A549 (cell line): ENCODE results near the gene PPP1R14B. TPM values are rescaled to one million over a fixed set of nuclear protein-coding genes. Genes with fewer than 3 reads are reported as not detected.

Experiments used
- ATAC-seq, 2 experiments: fragments of 200-7000 bp in 1 of 2; fragments of >200 bp in 1 of 2; cut with Nextera tagmentation in 1 of 2; cut with Tn5 transposase in 1 of 2; 3 replicates each; pipeline versions ENCODE4 v1.8.0 to v1.9.1; 2018 to 2020; ENCODE audit warnings: mild to moderate bottlenecking in 1 of 2, moderate library complexity in 1 of 2
- CTCF ChIA-PET: fragments of 300-600 bp; sonication (Branson Sonifier 250); formaldehyde crosslinking; extraction: SDS; loops from one replicate; lab custom pipeline; 2021; ENCODE audit warnings: antibody characterized with exemption, inconsistent platforms; lab: Yijun Ruan, JAX
- POLR2A ChIA-PET: fragments of 350-600 bp; formaldehyde crosslinking; extraction: SDS; loops from one replicate; lab custom pipeline; 2021; ENCODE audit warnings: antibody characterized with exemption, inconsistent platforms; lab: Yijun Ruan, JAX
- DNase-seq, 2 experiments: peaks; one replicate each; pipeline versions ENCODE4 v3.0.0 to v3.0.0-alpha.2; 2011 to 2016; ENCODE audit warnings: low read depth in 1 of 2, low spot score in 1 of 2
- FAIRE-seq: peaks from 2 replicates; lab custom pipeline; 2011; peaks lifted over from hg19 to GRCh38; lab: Jason Lieb, UNC
- H3K27ac ChIP-seq, 2 experiments: fragments of >200 bp; sonication (Bioruptor Twin); formaldehyde crosslinking; 3 replicates each; pipeline ENCODE4 v1.5.1; 2016 to 2017
- H3K4me1 ChIP-seq: fragments of >200 bp; sonication (Bioruptor Twin); formaldehyde crosslinking; 3 replicates; pipeline ENCODE4 v1.6.1; 2016
- H3K4me2 ChIP-seq: fragments of >200 bp; sonication (Bioruptor Twin); formaldehyde crosslinking; 3 replicates; pipeline ENCODE4 v1.6.1; 2016
- H3K4me3 ChIP-seq: fragments of >200 bp; sonication (Bioruptor Twin); formaldehyde crosslinking; 3 replicates; pipeline ENCODE4 v1.5.1; 2016
- H3K9me3 ChIP-seq: fragments of >200 bp; sonication (Bioruptor Twin); formaldehyde crosslinking; 3 replicates; pipeline ENCODE4 v1.6.1; 2016
- BHLHE40 ChIP-seq: IDR thresholded peaks from 2 replicates; pipeline ENCODE4 v1.6.1; 2012; ENCODE audit warnings: low read depth, low read length, inconsistent platforms
- CHD2 ChIP-seq: fragments of 150-350 bp; IDR thresholded peaks from 2 replicates; pipeline ENCODE4 v1.6.1; 2014; ENCODE audit warnings: low read length; ENCODE audit not compliant: partially characterized antibody
- CTCF ChIP-seq: fragments of >200 bp; sonication (Bioruptor Twin); formaldehyde crosslinking; IDR thresholded peaks from 3 replicates; pipeline ENCODE4 v1.5.1; 2016
- FOSL2 ChIP-seq, 2 experiments: fragments of 450-650 bp in 1 of 2; fragments of >200 bp in 1 of 2; sonication (Bioruptor Twin) in 1 of 2; formaldehyde crosslinking; IDR thresholded peaks; 2 replicates each; pipeline versions ENCODE4 v1.5.0 to v1.6.1; 2016 to 2020; ENCODE audit warnings: mild to moderate bottlenecking in 1 of 2, moderate library complexity in 1 of 2
- GATA3 ChIP-seq: IDR thresholded peaks from 2 replicates; pipeline ENCODE4 v1.6.1; 2012; ENCODE audit warnings: borderline replicate concordance
- HEYL ChIP-seq: fragments of 250-450 bp; sonication (Bioruptor Pico); IDR thresholded peaks from 2 replicates; pipeline ENCODE4 v1.8.0; 2021; ENCODE audit warnings: mild to moderate bottlenecking, moderate library complexity
- HOXA7 ChIP-seq: fragments of 250-450 bp; sonication (Bioruptor Pico); IDR thresholded peaks from 2 replicates; pipeline ENCODE4 v1.5.0; 2020; ENCODE audit warnings: mild to moderate bottlenecking, moderate library complexity
- JUN ChIP-seq, 2 experiments: fragments of >200 bp; sonication (Bioruptor Twin); formaldehyde crosslinking; IDR thresholded peaks; 2 replicates in 1 of 2; 3 replicates in 1 of 2; pipeline ENCODE4 v1.6.1; 2016 to 2017
- MAFK ChIP-seq: fragments of 450-650 bp; IDR thresholded peaks from 2 replicates; pipeline ENCODE4 v1.6.1; 2014; ENCODE audit not compliant: partially characterized antibody
- MAZ ChIP-seq: fragments of 150-350 bp; IDR thresholded peaks from 2 replicates; pipeline ENCODE4 v1.6.1; 2014; ENCODE audit warnings: antibody characterized with exemption, low read depth, low read length, borderline replicate concordance
- PHF8 ChIP-seq: fragments of 200-600 bp; sonication (generic); IDR thresholded peaks from 2 replicates; pipeline ENCODE4 v1.6.1; 2016; ENCODE audit warnings: low read depth, mild to moderate bottlenecking, antibody characterized with exemption, moderate library complexity, borderline replicate concordance
- RAD21 ChIP-seq, 2 experiments: fragments of >200 bp in 1 of 2; sonication (Bioruptor Twin) in 1 of 2; formaldehyde crosslinking in 1 of 2; IDR thresholded peaks in 1 of 2; conservative IDR thresholded peaks in 1 of 2; 2 replicates in 1 of 2; 3 replicates in 1 of 2; pipeline ENCODE4 v1.6.1; 2012 to 2018; ENCODE audit warnings: inconsistent platforms in 1 of 2
- RCOR1 ChIP-seq: fragments of 150-350 bp; IDR thresholded peaks from 2 replicates; pipeline ENCODE4 v1.6.1; 2014; ENCODE audit warnings: antibody characterized with exemption, low read length, low read depth
- SREBF2 ChIP-seq: fragments of 450-650 bp; IDR thresholded peaks from 2 replicates; pipeline ENCODE4 v1.6.1; 2014; ENCODE audit warnings: mild to moderate bottlenecking, moderate library complexity
- TFCP2L1 ChIP-seq: fragments of 250-450 bp; sonication (Bioruptor Pico); IDR thresholded peaks from 2 replicates; pipeline ENCODE4 v1.5.0; 2021; ENCODE audit warnings: mild to moderate bottlenecking
- ZSCAN20 ChIP-seq: fragments of 250-450 bp; sonication (Bioruptor Pico); IDR thresholded peaks from 2 replicates; pipeline ENCODE4 v1.8.0; 2022; ENCODE audit warnings: mild to moderate bottlenecking, moderate library complexity
- WGBS: methylation state at CpG from one replicate; pipeline ENCODE4 v1.1.6; 2017; ENCODE audit errors: missing lambda C conversion rate; 5-methylcytosine and 5-hydroxymethylcytosine counted together
- polyA plus RNA-seq, 4 experiments: library from polyadenylated mRNA; depleted of rRNA in 3 of 4; stranded (reverse); fragments of >200 nt; fragmentation: RNase III in 1 of 4; extraction: RNeasy Plus Mini Kit Qiagen cat#74134 plus additional on column Dnase treatment in 1 of 4; gene quantifications; 2 replicates in 3 of 4; 3 replicates in 1 of 4; pipeline ENCODE4 v1.2.3, GENCODE V29; 2011 to 2017
- TF ChIP-seq, protein P1 (sequence below): fragments of >200 bp; sonication (Bioruptor Twin); formaldehyde crosslinking; IDR thresholded peaks from 3 replicates; pipeline ENCODE4 v1.6.1; 2016
- TF ChIP-seq, protein P2 (sequence below): fragments of 250-450 bp; sonication (Bioruptor Pico); IDR thresholded peaks from 2 replicates; pipeline ENCODE4 v1.5.0; 2020; ENCODE audit warnings: low read depth, mild to moderate bottlenecking, moderate library complexity
- TF ChIP-seq, protein P3 (sequence below): IDR thresholded peaks from 2 replicates; pipeline ENCODE4 v1.6.1; 2012; ENCODE audit warnings: low read depth, borderline replicate concordance
- TF ChIP-seq, protein P4 (sequence below): fragments of 250-450 bp; sonication (Bioruptor Pico); IDR thresholded peaks from 2 replicates; pipeline ENCODE4 v1.5.0; 2021; ENCODE audit warnings: mild to moderate bottlenecking, moderate library complexity, borderline replicate concordance

Gene PPP1R14B
- polyA plus RNA-seq, 2 of the 4 experiments (the other 2 are of a cell fraction), result 152 to 154 TPM

DNA sequence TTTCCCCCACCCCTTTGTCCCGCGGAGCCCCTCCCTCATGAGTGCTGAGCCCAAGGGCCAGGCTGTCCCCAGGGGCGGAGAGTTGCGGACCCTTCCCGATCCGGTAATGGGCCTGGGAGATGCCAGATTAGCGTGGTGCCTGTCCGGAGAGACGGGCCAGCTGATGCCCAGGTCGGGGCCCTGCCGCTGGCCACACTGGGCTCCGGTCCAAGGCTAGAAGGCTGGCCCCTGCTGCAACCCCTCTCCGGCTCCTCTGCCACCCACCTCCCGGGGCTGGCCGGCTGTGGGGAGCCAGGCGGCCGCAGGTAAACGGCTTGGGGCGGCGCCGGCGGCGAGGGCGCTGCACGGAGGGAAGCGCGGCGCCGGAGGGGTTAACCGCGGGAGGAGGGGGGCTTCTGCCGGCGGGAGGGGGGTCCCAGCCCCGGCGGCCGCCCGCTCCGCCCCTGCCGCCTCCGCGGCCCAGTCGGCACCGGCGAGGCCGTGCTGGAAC is 44.6 kb upstream of the PPP1R14B start, which contains the start of gene KCNK4 (continued):
- TF ChIP-seq, protein P1, sequence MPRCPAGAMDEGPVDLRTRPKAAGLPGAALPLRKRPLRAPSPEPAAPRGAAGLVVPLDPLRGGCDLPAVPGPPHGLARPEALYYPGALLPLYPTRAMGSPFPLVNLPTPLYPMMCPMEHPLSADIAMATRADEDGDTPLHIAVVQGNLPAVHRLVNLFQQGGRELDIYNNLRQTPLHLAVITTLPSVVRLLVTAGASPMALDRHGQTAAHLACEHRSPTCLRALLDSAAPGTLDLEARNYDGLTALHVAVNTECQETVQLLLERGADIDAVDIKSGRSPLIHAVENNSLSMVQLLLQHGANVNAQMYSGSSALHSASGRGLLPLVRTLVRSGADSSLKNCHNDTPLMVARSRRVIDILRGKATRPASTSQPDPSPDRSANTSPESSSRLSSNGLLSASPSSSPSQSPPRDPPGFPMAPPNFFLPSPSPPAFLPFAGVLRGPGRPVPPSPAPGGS, result no peak
- TF ChIP-seq, protein P2, sequence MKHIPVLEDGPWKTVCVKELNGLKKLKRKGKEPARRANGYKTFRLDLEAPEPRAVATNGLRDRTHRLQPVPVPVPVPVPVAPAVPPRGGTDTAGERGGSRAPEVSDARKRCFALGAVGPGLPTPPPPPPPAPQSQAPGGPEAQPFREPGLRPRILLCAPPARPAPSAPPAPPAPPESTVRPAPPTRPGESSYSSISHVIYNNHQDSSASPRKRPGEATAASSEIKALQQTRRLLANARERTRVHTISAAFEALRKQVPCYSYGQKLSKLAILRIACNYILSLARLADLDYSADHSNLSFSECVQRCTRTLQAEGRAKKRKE (CRISPR knock-in tag), result no peak
- TF ChIP-seq MAFK (no peak), BHLHE40 (no peak)

DNA sequence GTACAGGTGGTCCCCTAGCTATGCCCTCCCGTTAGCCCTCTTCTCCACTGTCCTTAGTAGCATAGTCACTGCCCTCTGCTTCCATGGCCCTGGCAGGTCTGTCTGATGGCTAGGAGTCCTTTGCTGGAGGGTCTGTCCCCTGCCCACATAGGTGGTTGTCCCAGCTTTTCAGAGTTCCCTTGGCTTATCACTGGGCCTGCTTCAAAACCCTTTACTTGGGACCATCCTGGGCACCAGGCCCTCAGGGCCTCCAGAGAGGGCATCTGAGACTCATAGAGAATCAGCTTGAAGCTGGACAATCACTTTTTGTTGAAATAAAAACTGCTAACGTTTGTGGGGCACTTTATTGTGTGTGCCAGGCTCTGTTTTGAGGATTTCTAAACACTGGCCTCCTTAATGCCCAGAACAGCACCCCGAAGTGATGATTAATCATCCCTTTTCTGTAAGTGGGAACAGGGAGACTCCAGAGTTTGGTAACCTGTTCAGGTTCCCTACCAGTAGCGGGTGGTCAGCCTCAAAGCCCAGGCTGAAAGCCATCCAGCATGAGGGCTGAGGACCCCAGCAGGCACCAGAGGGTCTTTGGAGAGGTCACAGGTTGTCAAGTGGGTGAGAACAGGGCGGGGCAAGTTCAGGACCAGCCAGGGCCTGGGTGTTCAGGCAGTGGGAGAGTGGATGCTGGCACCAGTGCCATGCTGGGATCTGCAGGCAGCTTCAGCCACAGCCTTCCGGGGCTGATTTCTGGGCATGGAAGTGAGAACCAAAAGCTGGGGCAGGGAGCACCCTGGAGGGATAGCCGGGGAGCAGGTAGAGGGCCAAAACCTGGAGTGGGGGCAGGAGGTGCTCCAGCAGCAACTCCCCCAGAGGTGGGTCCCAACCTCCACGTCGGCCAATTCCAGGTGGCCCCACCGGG is 43.9 kb upstream of the PPP1R14B start:
- TF ChIP-seq FOSL2 (IDR thresholded peaks at IDR 0.05) (no peak), FOSL2 (CRISPR knock-in tag; IDR thresholded peaks at IDR 0.05) (no peak), HOXA7 (no peak), RAD21 (conservative IDR thresholded peaks at IDR 0.05 in 1 of 2, IDR thresholded peaks at IDR 0.05 in 1 of 2) (no peak), CHD2 (no peak), JUN (IDR thresholded peaks at IDR 0.05) (no peak), PHF8 (no peak), MAZ (no peak), SREBF2 (no peak), TFCP2L1 (no peak), RCOR1 (no peak), ZSCAN20 (no peak), HEYL (CRISPR knock-in tag) (no peak)
- TF ChIP-seq, protein P2 (CRISPR knock-in tag), result no peak
- TF ChIP-seq, protein P3, sequence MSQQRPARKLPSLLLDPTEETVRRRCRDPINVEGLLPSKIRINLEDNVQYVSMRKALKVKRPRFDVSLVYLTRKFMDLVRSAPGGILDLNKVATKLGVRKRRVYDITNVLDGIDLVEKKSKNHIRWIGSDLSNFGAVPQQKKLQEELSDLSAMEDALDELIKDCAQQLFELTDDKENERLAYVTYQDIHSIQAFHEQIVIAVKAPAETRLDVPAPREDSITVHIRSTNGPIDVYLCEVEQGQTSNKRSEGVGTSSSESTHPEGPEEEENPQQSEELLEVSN, result no peak
- FAIRE-seq, result no peak
- 74% methylated on average over 9 of the region's 10 CpGs for WGBS
- H3K4me2 ChIP-seq, result no peak overlapping the region
- no peaks in the 10 kb centered on the region for H3K9me3 ChIP-seq
- no peak for DNase-seq
- POLR2A ChIA-PET, result no interaction called here
- CTCF ChIA-PET, result interaction anchor here (0.7 to 20.5 kb wide), 8 partner anchors 11 to 65 kb away, joined by 3 to 448 read pairs (median 6); partner anchors contain the start of genes CATSPERZ, ESRRA and PLCB3
- no peak for ATAC-seq
- H3K4me3 ChIP-seq, result no peak overlapping the region
- H3K27ac ChIP-seq, result no peak overlapping the region
- peaks cover 9% of the 10 kb centered on the region; the same call in 1 of the 3 replicates for H3K4me1 ChIP-seq

DNA sequence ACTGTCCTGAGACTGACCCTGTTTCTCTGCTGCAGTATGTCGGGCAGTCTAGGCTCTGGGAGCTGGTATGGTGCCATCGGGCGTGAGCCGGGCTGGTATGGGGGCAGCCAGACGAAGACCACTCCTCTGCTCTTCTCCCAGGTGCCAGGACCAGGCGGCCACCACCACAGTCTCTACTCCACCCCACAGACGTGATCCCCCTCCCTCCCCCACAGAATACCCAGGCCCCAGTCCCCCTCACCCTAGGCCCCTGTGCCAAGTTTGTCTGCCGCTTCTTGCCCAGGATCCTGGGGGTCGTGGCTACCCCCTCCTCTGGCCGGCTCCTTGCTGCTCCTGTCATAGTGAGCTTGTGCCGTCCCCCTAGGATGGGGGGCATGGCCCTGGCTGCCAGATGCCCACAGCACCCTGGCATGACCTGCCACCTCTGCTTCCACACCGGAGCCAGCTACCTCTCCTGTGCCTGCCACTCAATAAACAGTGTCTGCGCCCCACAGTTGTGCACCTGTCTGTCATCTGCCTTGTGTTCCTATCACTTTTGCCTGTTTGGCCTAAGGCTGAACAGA is 42.3 kb upstream of the PPP1R14B start:
- CTCF ChIA-PET, result interaction anchor here (0.5 to 20.5 kb wide), 9 partner anchors 9 to 438 kb away, joined by 3 to 448 read pairs (median 5); partner anchors contain the start of genes CATSPERZ, ESRRA and PLCB3
- FAIRE-seq (no peak), DNase-seq (no peak)
- no peak for TF ChIP-seq CTCF
- no peak for TF ChIP-seq CHD2
- TF ChIP-seq, protein P4, sequence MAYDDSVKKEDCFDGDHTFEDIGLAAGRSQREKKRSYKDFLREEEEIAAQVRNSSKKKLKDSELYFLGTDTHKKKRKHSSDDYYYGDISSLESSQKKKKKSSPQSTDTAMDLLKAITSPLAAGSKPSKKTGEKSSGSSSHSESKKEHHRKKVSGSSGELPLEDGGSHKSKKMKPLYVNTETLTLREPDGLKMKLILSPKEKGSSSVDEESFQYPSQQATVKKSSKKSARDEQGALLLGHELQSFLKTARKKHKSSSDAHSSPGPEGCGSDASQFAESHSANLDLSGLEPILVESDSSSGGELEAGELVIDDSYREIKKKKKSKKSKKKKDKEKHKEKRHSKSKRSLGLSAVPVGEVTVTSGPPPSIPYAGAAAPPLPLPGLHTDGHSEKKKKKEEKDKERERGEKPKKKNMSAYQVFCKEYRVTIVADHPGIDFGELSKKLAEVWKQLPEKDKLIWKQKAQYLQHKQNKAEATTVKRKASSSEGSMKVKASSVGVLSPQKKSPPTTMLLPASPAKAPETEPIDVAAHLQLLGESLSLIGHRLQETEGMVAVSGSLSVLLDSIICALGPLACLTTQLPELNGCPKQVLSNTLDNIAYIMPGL (CRISPR knock-in tag), result no peak
- no peak for TF ChIP-seq GATA3
- TF ChIP-seq PHF8, result no peak

More for the DNA sequence above, 42.3 kb upstream of the PPP1R14B start:
- WGBS, result 91% methylated on average over 9 of the region's 13 CpGs
- no peak overlapping the region for H3K4me2 ChIP-seq
- H3K4me3 ChIP-seq, result no peak overlapping the region
- H3K27ac ChIP-seq, result no peak overlapping the region
- POLR2A ChIA-PET, result no interaction called here
- H3K9me3 ChIP-seq, result no peaks in the 10 kb centered on the region
- no peak for ATAC-seq
- H3K4me1 ChIP-seq, result peaks cover 9% of the 10 kb centered on the region; the same call in 1 of the 3 replicates
